ENCODE data around the gene WDR37. TPM values are rescaled to one million over a fixed set of nuclear protein-coding genes. Genes with fewer than 3 reads are reported as not detected.

WDR37 gene
- polyA plus RNA-seq, 3 donors = 7.1 to 33.6 (median 8.6) TPM

DNA sequence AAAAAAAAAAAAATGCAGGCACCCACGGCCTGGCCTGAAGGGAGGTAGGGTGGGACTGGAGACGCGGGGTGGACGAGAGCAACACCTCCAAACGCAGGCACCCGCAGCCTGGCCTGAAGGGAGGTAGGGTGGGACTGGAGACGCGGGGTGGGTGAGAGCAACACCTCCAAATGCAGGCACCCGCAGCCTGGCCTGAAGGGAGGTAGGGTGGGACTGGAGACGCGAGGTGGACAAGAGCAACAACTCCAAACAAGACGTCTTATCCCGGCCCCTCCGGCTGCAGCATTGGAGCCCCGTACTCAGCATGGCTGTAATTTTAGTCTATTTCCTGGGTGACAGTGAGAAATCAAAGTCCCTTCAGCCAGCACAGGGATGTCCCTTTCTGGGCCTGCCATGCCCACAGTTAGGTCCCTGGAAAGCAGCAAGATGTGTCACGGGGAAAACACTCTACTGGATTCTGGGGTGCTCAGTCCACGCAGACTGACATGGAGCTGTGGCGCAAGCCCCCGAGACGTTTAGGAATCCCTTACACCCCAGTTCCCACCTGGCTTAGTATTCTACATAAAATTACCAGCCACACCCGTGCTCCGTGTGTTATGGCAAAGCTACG, 119.9 kb downstream of the WDR37 start:
- no peaks in the 10 kb centered on the region for H3K9me3 ChIP-seq (replicated peaks in 1 of 2; ENCODE audit: control insufficient read depth in 1 of 2, insufficient read depth in 1 of 2, low read length in 2 of 2)
- no peaks in the 10 kb centered on the region for H3K36me3 ChIP-seq (replicated peaks in 1 of 2; ENCODE audit: control insufficient read depth in 1 of 2, insufficient read depth in 2 of 2, low read length in 2 of 2)
- DNase-seq = no peak
- TF ChIP-seq, protein P1, sequence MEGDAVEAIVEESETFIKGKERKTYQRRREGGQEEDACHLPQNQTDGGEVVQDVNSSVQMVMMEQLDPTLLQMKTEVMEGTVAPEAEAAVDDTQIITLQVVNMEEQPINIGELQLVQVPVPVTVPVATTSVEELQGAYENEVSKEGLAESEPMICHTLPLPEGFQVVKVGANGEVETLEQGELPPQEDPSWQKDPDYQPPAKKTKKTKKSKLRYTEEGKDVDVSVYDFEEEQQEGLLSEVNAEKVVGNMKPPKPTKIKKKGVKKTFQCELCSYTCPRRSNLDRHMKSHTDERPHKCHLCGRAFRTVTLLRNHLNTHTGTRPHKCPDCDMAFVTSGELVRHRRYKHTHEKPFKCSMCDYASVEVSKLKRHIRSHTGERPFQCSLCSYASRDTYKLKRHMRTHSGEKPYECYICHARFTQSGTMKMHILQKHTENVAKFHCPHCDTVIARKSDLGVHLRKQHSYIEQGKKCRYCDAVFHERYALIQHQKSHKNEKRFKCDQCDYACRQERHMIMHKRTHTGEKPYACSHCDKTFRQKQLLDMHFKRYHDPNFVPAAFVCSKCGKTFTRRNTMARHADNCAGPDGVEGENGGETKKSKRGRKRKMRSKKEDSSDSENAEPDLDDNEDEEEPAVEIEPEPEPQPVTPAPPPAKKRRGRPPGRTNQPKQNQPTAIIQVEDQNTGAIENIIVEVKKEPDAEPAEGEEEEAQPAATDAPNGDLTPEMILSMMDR (IDR thresholded peaks at IDR 0.05) = no peak
- 91% methylated on average over 17 of the region's 23 CpGs for WGBS (ENCODE audit: insufficient coverage)
- no peak overlapping the region for H3K9ac ChIP-seq (ENCODE audit: insufficient read depth, low read length, poor library complexity, severe bottlenecking)
- Mint-ChIP-seq H3K27ac (no peak overlapping the region), H3K36me3 (no peaks in the 10 kb centered on the region), H3K4me3 (no peak overlapping the region), H3K4me1 (no peaks in the 10 kb centered on the region), H3K27me3 (ENCODE audit: low read depth in 3 of 3) (peaks cover 3 to 7% (median 4%) of the 10 kb centered on the region in 3 donors), H3K9me3 (no peaks in the 10 kb centered on the region)
- intact Hi-C loops (cut with micrococcal nuclease) = no loop called here
- no peaks in the 10 kb centered on the region for H3K79me2 ChIP-seq (ENCODE audit: insufficient read depth, low read length)
- H4K20me1 ChIP-seq (ENCODE audit: insufficient read depth, low read length) = no peaks in the 10 kb centered on the region
- H3K27ac ChIP-seq (ENCODE audit: low read depth in 1 of 2, low read length in 2 of 2) = no peak overlapping the region
- H3K4me3 ChIP-seq (replicated peaks in 1 of 3; ENCODE audit: low read depth in 2 of 3, low read length in 3 of 3) = no peak overlapping the region
- no peaks in the 10 kb centered on the region for H3K27me3 ChIP-seq (ENCODE audit: control insufficient read depth in 2 of 2, insufficient read depth in 2 of 2, low read length in 2 of 2)
- no peak overlapping the region for H3K4me2 ChIP-seq (replicated peaks; ENCODE audit: extremely low read depth, low read length, poor library complexity, severe bottlenecking)
- H2AFZ ChIP-seq (ENCODE audit: insufficient read depth, low read depth, low read length, poor library complexity, severe bottlenecking) = no peak overlapping the region
- no peaks in the 10 kb centered on the region for H3K4me1 ChIP-seq (ENCODE audit: control insufficient read depth in 1 of 2, insufficient read depth in 2 of 2, low read length in 2 of 2)

DNA sequence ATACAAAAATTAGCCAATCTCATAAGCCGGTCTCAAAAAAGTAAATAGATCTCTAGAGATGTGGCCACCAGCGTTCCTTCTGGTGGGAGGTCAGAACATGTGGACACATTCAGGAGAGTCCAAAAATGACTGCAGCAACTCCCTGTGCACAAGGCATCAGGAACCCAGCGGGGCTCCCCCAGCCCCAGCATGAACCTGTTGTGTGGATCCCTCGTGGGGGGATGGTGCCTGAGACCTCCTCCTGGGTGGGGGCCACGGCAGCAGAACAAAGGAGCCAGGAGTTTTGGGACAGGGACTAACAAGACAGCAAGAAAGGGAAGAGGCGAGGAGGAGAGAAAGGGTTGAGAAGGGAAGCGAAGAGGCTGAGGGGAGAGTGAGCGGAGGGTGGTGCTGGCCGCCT, 121.8 kb downstream of the WDR37 start:
- H3K27me3 Mint-ChIP-seq (ENCODE audit: low read depth in 3 of 3) = peaks cover 3 to 4% (median 4%) of the 10 kb centered on the region in 3 donors
- H3K4me1 ChIP-seq (ENCODE audit: control insufficient read depth in 1 of 2, insufficient read depth in 2 of 2, low read length in 2 of 2) = no peaks in the 10 kb centered on the region
- H3K9ac ChIP-seq (ENCODE audit: insufficient read depth, low read length, poor library complexity, severe bottlenecking) = no peak overlapping the region
- no peak overlapping the region for H3K27ac ChIP-seq (ENCODE audit: low read depth in 1 of 2, low read length in 2 of 2)
- TF ChIP-seq, protein P1 (IDR thresholded peaks at IDR 0.05) = no peak
- H3K27ac Mint-ChIP-seq = no peak overlapping the region
- no peaks in the 10 kb centered on the region for H3K36me3 Mint-ChIP-seq
- no peaks in the 10 kb centered on the region for H4K20me1 ChIP-seq (ENCODE audit: insufficient read depth, low read length)
- H3K4me3 ChIP-seq (replicated peaks in 1 of 3; ENCODE audit: low read depth in 2 of 3, low read length in 3 of 3) = no peak overlapping the region
- DNase-seq = no peak
- H2AFZ ChIP-seq (ENCODE audit: insufficient read depth, low read depth, low read length, poor library complexity, severe bottlenecking) = no peak overlapping the region
- intact Hi-C loops (cut with micrococcal nuclease) = no loop called here
- H3K4me2 ChIP-seq (replicated peaks; ENCODE audit: extremely low read depth, low read length, poor library complexity, severe bottlenecking) = no peak overlapping the region
- no peaks in the 10 kb centered on the region for H3K9me3 Mint-ChIP-seq
- no CpG with 5 or more reads among the region's 9 CpGs for WGBS (ENCODE audit: insufficient coverage)
- H3K79me2 ChIP-seq (ENCODE audit: insufficient read depth, low read length) = no peaks in the 10 kb centered on the region
- no peak overlapping the region for H3K4me3 Mint-ChIP-seq
- no peaks in the 10 kb centered on the region for H3K9me3 ChIP-seq (replicated peaks in 1 of 2; ENCODE audit: control insufficient read depth in 1 of 2, insufficient read depth in 1 of 2, low read length in 2 of 2)
- no peaks in the 10 kb centered on the region for H3K27me3 ChIP-seq (ENCODE audit: control insufficient read depth in 2 of 2, insufficient read depth in 2 of 2, low read length in 2 of 2)
- no peaks in the 10 kb centered on the region for H3K4me1 Mint-ChIP-seq
- H3K36me3 ChIP-seq (replicated peaks in 1 of 2; ENCODE audit: control insufficient read depth in 1 of 2, insufficient read depth in 2 of 2, low read length in 2 of 2) = no peaks in the 10 kb centered on the region
